GM21576 (cell line): ENCODE data around the gene CDK7.

Source experiments
- ATAC-seq: cut with Tn5 transposase; IDR thresholded peaks from one replicate; pipeline ENCODE4 v1.9.1; 2021; ENCODE audit warnings: mild to moderate bottlenecking, moderate library complexity; ENCODE audit not compliant: unreplicated experiment

Gene CDK7

DNA sequence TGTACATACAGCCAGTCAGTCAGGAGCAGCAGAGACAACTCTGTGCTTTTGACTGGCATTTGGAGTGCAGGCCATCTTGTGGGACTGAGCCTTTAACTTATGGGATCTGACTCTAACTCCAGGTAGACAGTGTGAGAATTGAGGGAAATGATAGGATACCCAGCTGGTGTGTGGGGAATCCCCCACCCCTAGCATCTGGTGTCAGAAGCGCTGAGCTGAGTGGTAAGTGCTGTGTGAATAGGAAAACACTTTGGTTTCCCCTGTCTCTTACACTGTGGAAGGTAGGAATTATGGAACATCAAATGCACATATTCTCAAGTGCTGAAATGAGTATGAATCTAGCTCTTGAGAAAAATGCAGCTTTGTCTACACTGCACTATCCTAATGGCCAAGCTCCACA, 54.0 kb downstream of the CDK7 start:
- ATAC-seq = no peak

GRCh38 chr5:69292306-69292705, 57.6 kb downstream of the CDK7 start:
- ATAC-seq = no peak

DNA sequence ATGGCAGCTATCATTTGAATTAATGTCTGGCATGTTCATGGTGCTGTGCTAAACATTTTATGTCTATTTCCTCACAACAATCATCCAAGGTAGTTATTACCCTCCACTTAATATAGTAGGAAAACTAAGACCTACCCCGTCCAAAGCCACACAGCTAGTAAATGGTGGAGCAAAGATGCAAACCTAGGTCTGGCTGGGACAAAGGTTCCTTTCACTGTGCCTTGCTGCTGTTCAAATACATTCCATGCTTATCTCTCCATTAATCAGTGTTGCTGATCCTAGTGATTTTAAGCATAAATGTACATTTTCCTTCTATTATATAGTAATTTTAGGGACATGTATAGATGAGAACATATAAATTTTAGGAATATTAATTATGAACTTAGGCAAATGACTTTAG, 59.2 kb downstream of the CDK7 start:
- no peak for ATAC-seq

- ATAC-seq = no peak
These were observed 60.5 kb downstream of the CDK7 start for GRCh38 chr5:69295088-69295754.

DNA sequence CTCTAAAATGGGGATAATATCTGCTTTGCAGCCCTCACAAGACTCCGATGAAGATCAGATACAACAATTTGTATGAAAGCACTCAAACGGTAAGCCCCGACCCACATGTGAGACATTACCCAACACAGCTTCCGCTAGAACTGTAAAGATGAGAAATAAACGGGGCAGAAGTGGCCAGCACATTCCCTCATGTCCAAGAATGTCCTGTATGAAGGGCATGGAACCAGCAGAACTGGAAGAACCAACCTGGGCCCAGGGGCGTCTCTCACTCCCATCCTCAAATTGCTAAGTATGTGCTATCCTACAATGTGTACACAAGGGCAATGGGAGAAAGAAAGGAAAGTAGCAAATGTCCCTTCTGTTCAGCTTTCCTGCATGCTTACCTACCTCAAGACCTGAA, 64.9 kb downstream of the CDK7 start:
- no peak for ATAC-seq

- ATAC-seq = no peak
These were observed 66.0 kb downstream of the CDK7 start for GRCh38 chr5:69300537-69301203.

- ATAC-seq = no peak
These were observed 70.8 kb downstream of the CDK7 start for GRCh38 chr5:69305512-69305911.

GRCh38 chr5:69308046-69308553, 73.4 kb downstream of the CDK7 start:
- ATAC-seq = no peak

DNA sequence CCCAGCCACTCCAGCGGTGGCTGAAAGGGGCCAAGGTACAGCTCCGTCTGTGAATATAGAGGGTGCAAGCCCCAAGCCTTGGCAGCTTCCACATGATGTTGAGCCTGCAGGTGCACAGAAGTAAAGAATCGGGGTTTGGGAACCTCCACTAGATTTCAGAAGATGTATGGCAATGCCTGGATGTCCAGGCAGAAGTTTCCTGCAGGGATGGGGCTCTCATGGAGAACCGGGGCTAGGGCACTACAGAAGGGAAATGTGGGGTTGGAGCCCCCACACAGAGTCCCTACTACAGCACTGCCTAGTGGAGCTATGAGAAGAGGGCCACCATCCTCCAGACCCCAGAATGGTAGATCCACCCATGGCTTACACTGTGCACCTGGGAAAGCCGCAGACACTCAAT, 74.7 kb downstream of the CDK7 start:
- no peak for ATAC-seq

- ATAC-seq = no peak
These were observed 77.9 kb downstream of the CDK7 start for GRCh38 chr5:69312459-69313160.

DNA sequence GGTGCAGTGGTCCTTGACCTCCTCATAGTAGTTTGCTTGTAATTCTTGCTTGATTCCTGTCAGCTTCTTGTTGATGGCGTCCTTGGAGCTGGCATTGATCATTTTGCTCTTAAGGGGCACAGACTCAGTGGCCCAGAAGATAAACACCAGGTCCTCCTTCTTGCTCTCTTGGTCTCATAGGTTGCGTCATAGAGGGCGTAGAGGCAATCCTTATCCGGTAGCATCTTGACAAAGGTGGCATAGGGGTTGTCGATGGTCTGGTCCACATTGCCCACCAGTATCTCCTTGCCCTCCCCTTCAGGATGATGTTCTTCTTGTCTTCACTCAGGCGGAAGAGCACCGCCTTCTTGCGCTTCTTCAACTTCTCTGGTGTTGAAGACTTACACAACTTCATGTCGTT, 78.7 kb downstream of the CDK7 start:
- ATAC-seq = no peak

DNA sequence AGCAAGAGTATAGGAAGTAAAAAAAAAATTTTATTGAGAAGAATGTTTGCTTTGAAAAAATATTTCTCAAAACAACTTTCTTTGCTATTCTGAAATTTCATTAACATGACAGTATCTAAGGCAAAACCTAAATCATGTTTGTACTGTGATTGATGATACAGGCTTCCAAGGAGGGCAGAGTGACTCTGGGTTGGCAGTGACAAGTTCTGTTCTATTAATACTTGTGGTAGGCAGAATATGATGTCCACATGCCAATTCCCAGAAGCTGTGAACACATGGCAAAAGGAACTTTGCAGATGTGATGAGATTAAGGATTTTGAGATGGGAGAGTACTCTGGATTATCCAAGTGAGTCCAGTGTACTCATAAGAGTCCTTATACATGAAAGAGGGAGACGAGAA, 81.3 kb downstream of the CDK7 start:
- no peak for ATAC-seq

DNA sequence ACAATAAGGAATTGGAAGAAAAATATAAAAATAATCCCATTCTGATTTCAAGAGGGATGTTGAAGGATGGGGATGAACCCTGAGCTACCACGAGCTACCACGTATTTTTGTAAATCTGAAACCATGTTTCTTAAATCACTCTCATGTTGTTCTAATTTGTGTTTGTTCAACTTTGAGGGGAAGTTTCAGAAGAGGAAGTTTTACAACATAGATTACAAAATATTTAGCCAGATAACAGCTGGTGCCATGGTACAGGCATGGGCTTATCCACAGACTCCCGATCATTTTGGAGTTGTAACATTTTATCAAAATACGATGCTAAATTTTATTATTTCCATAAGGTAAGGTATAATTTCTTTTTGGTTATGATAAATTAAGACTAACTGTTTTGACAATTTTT, 82.7 kb downstream of the CDK7 start:
- ATAC-seq = no peak

- no peak for ATAC-seq
These were observed 91.7 kb downstream of the CDK7 start for GRCh38 chr5:69326365-69326764.
